Endothelial cell of umbilical vein (primary cell): ENCODE results near the gene GTSE1. TPM values are rescaled to one million over a fixed set of nuclear protein-coding genes. Genes with fewer than 3 reads are reported as not detected.

Experiments
- BruUV-seq: library from RNA; stranded (reverse); fragments of 400-500 nt; replicated peaks from 2 replicates; lab custom pipeline; 2021; lab: Mats Ljungman, UMichigan
- CTCF ChIA-PET: fragments of 300-600, 350-600 bp; sonication (Branson Sonifier 250); formaldehyde crosslinking; loops from one replicate; lab custom pipeline; 2021; ENCODE audit warnings: antibody characterized with exemption, inconsistent platforms; lab: Charles Lee
- POLR2A ChIA-PET: fragments of 300-600, 350-600 bp; sonication (Branson Sonifier 250); formaldehyde crosslinking; loops from one replicate; lab custom pipeline; 2021; ENCODE audit warnings: antibody characterized with exemption, inconsistent platforms; lab: Charles Lee
- DNase-seq: peaks from one replicate; pipeline ENCODE4 v3.0.0-alpha.2; 2011; ENCODE audit warnings: low read depth, low spot score
- FAIRE-seq: peaks from 2 replicates; lab custom pipeline; 2011; peaks lifted over from hg19 to GRCh38; lab: Jason Lieb, UNC
- H2AFZ ChIP-seq: 2 replicates; pipeline ENCODE4 v1.6.0; 2012; ENCODE audit warnings: low read depth, low read length, control low read depth, inconsistent platforms
- H3K27ac ChIP-seq: 2 replicates; pipeline ENCODE4 v1.5.1; 2011; ENCODE audit warnings: low read depth, mild to moderate bottlenecking, control low read depth, low read length, moderate library complexity; ENCODE audit not compliant: insufficient read depth
- H3K27me3 ChIP-seq, 2 experiments: 2 replicates each; pipeline versions ENCODE4 v1.6.0 to v1.6.1; 2011; ENCODE audit warnings: low read length in 2 of 2, mixed read lengths in 1 of 2; ENCODE audit not compliant: control insufficient read depth in 2 of 2, insufficient read depth in 2 of 2
- H3K36me3 ChIP-seq, 2 experiments: 2 replicates in 1 of 2; 3 replicates in 1 of 2; pipeline ENCODE4 v1.5.1; 2011; ENCODE audit warnings: low read length in 2 of 2, mild to moderate bottlenecking in 1 of 2, moderate library complexity in 1 of 2; ENCODE audit not compliant: control insufficient read depth in 2 of 2, insufficient read depth in 2 of 2; ENCODE audit errors: extremely low read depth in 1 of 2
- H3K4me1 ChIP-seq: 3 replicates; pipeline ENCODE4 v1.5.1; 2011; ENCODE audit warnings: mild to moderate bottlenecking, low read length; ENCODE audit not compliant: control insufficient read depth, insufficient read depth; ENCODE audit errors: extremely low read depth
- H3K4me2 ChIP-seq: 2 replicates; pipeline ENCODE4 v1.6.1; 2011; ENCODE audit warnings: low read length, control low read depth, mixed read lengths; ENCODE audit not compliant: insufficient read depth
- H3K4me3 ChIP-seq, 3 experiments: fragments of 200-600 bp in 1 of 3; sonication (generic), shearing (Covaris generic) in 1 of 3; replicated peaks in 1 of 3; 2 replicates each; pipeline ENCODE4 v1.5.1; 2011 to 2016; ENCODE audit warnings: control low read depth in 3 of 3, low read length in 3 of 3, mild to moderate bottlenecking in 2 of 3, inconsistent platforms in 1 of 3, low read depth in 1 of 3, moderate library complexity in 1 of 3; ENCODE audit not compliant: insufficient read depth in 1 of 3
- H3K79me2 ChIP-seq: 2 replicates; pipeline ENCODE4 v1.6.0; 2012; ENCODE audit warnings: low read length, inconsistent platforms; ENCODE audit not compliant: control insufficient read depth, insufficient read depth
- H3K9ac ChIP-seq: replicated peaks from 2 replicates; pipeline ENCODE3; 2011; ENCODE audit warnings: low read length, control low read depth; ENCODE audit not compliant: insufficient read depth; ENCODE audit errors: extremely low read depth
- H3K9me1 ChIP-seq: replicated peaks from 3 replicates; pipeline ENCODE4 v1.6.0; 2011; ENCODE audit warnings: mild to moderate bottlenecking, low read length; ENCODE audit not compliant: control insufficient read depth, insufficient read depth; ENCODE audit errors: extremely low read depth
- H3K9me3 ChIP-seq: replicated peaks from 2 replicates; pipeline ENCODE4 v1.5.1; 2012; ENCODE audit warnings: low read length, inconsistent platforms; ENCODE audit not compliant: control insufficient read depth, insufficient read depth
- H4K20me1 ChIP-seq: replicated peaks from 2 replicates; pipeline ENCODE3; 2011; ENCODE audit warnings: mild to moderate bottlenecking, low read length; ENCODE audit not compliant: control insufficient read depth, insufficient read depth; ENCODE audit errors: extremely low read depth
- EZH2 ChIP-seq: IDR thresholded peaks from 2 replicates; pipeline ENCODE4 v1.6.1; 2012; ENCODE audit warnings: borderline replicate concordance, low read depth, mild to moderate bottlenecking, moderate library complexity, low read length, inconsistent platforms; ENCODE audit not compliant: severe bottlenecking
- FOS ChIP-seq: IDR thresholded peaks from 2 replicates; pipeline ENCODE4 v1.6.1; 2011; ENCODE audit warnings: mild to moderate bottlenecking, low read length, moderate library complexity, borderline replicate concordance; ENCODE audit not compliant: insufficient read depth
- GATA2 ChIP-seq: IDR thresholded peaks from 2 replicates; pipeline ENCODE4 v1.7.0; 2011; ENCODE audit warnings: low read depth, mild to moderate bottlenecking, moderate library complexity, mixed read lengths, low read length; ENCODE audit not compliant: insufficient read length, insufficient read depth
- JUN ChIP-seq: IDR thresholded peaks from 2 replicates; pipeline ENCODE4 v1.6.1; 2011; ENCODE audit warnings: borderline replicate concordance, low read depth; ENCODE audit not compliant: insufficient read length, insufficient read depth
- MYC ChIP-seq: IDR thresholded peaks from one replicate; pipeline ENCODE4 v1.6.1; 2011; ENCODE audit warnings: mild to moderate bottlenecking, low read depth, low read length
- POLR2A ChIP-seq: IDR thresholded peaks from 2 replicates; pipeline ENCODE4 v1.6.1; 2012; ENCODE audit warnings: low read depth, mild to moderate bottlenecking, control low read depth, low read length
- POLR2AphosphoS5 ChIP-seq: IDR thresholded peaks from 2 replicates; pipeline ENCODE4 v1.6.1; 2012; ENCODE audit warnings: low read depth, mild to moderate bottlenecking, control low read depth, low read length, moderate library complexity; ENCODE audit not compliant: insufficient read depth
- dilution Hi-C: fragments of 300-500 bp; cut with MboI; formaldehyde crosslinking; loops from one replicate; pipeline ENCODE4 v1.15.0; 2019; ENCODE audit warnings: low sequenced_read_pairs; ENCODE audit not compliant: extremely low pct_ligation_motif_present
- intact Hi-C: fragments of 100-400 bp; cut with micrococcal nuclease; formaldehyde crosslinking; loops from one replicate; pipeline ENCODE4 v1.10.0; 2022
- polyA plus RNA-seq, 4 experiments: library from polyadenylated mRNA; depleted of rRNA in 3 of 4; stranded (reverse) in 3 of 4; unstranded in 1 of 4; fragments of >200 nt; gene quantifications; 2 replicates each; pipeline versions ENCODE4 v1.2.1 to v1.2.3, GENCODE V29; 2011 to 2012; ENCODE audit warnings: missing spikeins in 1 of 4
- total RNA-seq: library from RNA; stranded (reverse); gene quantifications from 2 replicates; pipeline ENCODE4 v1.2.3, GENCODE V29; 2021
- TF ChIP-seq, protein P1 (sequence below): IDR thresholded peaks from 2 replicates; pipeline ENCODE4 v1.6.1; 2011; ENCODE audit not compliant: insufficient read depth, insufficient read length
- TF ChIP-seq, protein P2 (sequence below), 2 donors: IDR thresholded peaks; 1 replicate in 1 of 2; 2 replicates in 1 of 2; pipeline ENCODE4 v1.5.1; 2011; ENCODE audit warnings: low read length in 2 of 2, mild to moderate bottlenecking in 2 of 2, moderate library complexity in 2 of 2, control low read depth in 1 of 2, inconsistent platforms in 1 of 2, low read depth in 1 of 2; ENCODE audit not compliant: insufficient read depth in 1 of 2; ENCODE audit errors: extremely low read depth in 1 of 2

Gene GTSE1
- total and polyA plus RNA-seq, 2 donors (not counting 3 experiments of a cell fraction or from before 2014, with no cell fraction given), result 25.9 to 57.2 TPM

DNA sequence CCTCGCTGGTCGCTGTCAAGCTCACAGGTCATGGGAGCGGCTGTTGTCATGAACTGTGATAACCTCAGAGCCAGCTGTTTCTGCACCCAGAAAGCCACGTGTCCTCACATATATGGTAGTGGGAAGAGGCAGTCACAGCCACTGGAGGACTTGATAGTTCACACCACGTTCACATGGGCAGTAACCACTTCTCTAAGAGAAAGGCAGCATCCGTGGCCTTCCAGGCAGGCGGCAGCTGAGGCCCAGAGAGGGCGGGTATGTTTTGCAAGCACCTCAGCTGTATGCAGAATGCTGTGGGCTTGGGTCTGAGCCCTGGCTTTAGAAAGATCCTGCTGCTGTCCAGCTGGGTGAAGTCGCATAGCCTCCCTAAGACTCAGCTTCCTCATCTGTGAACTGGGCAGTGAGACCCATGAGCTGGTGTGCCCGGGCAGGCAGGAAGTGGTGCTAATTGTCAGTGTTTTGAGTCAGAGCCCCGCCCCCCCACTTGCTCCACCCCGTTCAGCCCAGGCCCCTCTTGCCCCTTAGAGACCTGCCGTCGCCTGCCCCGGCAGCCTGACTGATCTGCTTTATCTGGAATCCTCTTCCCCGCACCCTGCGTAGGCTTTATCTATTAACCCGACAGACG lies 15.6 kb upstream of the GTSE1 start:
- POLR2A ChIA-PET, result interaction anchor here (0.6 kb wide), 1 partner anchor 31 kb away, joined by 4 read pairs; the partner anchor contains the start of gene CDPF1
- no peak for FAIRE-seq
- H3K4me2 ChIP-seq, result no peak overlapping the region

More for the DNA sequence above, 15.6 kb upstream of the GTSE1 start:
- no peak for DNase-seq
- CTCF ChIA-PET, result interaction anchor here (0.7 to 1.3 kb wide), 3 partner anchors 13 to 159 kb away, joined by 3 to 5 read pairs (median 4); partner anchors contain the start of gene TTC38
- Histone ChIP-seq H3K4me3 (no peak overlapping the region), H3K36me3 (peaks cover 15 to 44% of the 10 kb centered on the region in 2 experiments), H3K9ac (no peak overlapping the region), H3K9me3 (no peaks in the 10 kb centered on the region), H4K20me1 (no peaks in the 10 kb centered on the region), H3K79me2 (no peaks in the 10 kb centered on the region), H3K9me1 (no peaks in the 10 kb centered on the region), H3K27ac (no peak overlapping the region), H3K27me3 (no peaks in the 10 kb centered on the region), H3K4me1 (no peaks in the 10 kb centered on the region), H2AFZ (no peak overlapping the region)
- intact Hi-C loops (no loop called here), dilution Hi-C loops (no loop called here)
- no TSS peak for BruUV-seq
- TF ChIP-seq, protein P1, sequence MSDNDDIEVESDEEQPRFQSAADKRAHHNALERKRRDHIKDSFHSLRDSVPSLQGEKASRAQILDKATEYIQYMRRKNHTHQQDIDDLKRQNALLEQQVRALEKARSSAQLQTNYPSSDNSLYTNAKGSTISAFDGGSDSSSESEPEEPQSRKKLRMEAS, result no peak
- TF ChIP-seq FOS (no peak), POLR2A (no peak), GATA2 (no peak), JUN (no peak), EZH2 (no peak), POLR2AphosphoS5 (no peak), MYC (no peak)
- TF ChIP-seq, protein P2, sequence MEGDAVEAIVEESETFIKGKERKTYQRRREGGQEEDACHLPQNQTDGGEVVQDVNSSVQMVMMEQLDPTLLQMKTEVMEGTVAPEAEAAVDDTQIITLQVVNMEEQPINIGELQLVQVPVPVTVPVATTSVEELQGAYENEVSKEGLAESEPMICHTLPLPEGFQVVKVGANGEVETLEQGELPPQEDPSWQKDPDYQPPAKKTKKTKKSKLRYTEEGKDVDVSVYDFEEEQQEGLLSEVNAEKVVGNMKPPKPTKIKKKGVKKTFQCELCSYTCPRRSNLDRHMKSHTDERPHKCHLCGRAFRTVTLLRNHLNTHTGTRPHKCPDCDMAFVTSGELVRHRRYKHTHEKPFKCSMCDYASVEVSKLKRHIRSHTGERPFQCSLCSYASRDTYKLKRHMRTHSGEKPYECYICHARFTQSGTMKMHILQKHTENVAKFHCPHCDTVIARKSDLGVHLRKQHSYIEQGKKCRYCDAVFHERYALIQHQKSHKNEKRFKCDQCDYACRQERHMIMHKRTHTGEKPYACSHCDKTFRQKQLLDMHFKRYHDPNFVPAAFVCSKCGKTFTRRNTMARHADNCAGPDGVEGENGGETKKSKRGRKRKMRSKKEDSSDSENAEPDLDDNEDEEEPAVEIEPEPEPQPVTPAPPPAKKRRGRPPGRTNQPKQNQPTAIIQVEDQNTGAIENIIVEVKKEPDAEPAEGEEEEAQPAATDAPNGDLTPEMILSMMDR (IDR thresholded peaks at IDR 0.05; ENCODE audit: extremely low read depth in 1 of 2, insufficient read depth in 1 of 2, low read depth in 1 of 2, low read length in 2 of 2), result no peak
